HCT116 (cell line): Measurements from ENCODE around the gene CLEC19A. TPM values are rescaled to one million over a fixed set of nuclear protein-coding genes. Genes with fewer than 3 reads are reported as not detected.

Experiments
- ATAC-seq: fragments of 200-7000 bp; cut with Tn5 transposase; 2 replicates; pipeline ENCODE4 v1.9.1; 2020; ENCODE audit warnings: mild to moderate bottlenecking, moderate library complexity
- BruUV-seq: library from RNA; stranded (reverse); fragments of 400-500 nt; replicated peaks from 2 replicates; lab custom pipeline; 2021; lab: Mats Ljungman, UMichigan
- CTCF ChIA-PET: fragments of 300-600 bp; sonication (Branson Sonifier 250); formaldehyde crosslinking; loops from one replicate; lab custom pipeline; 2021; ENCODE audit warnings: antibody characterized with exemption; lab: Charles Lee
- POLR2A ChIA-PET: fragments of 300-600, 350-600 bp; sonication (Branson Sonifier 250); formaldehyde crosslinking; loops from one replicate; lab custom pipeline; 2021; ENCODE audit warnings: antibody characterized with exemption; lab: Charles Lee
- RAD21 ChIA-PET, 2 experiments: fragments of 300-600 bp; sonication (Branson Sonifier 250); formaldehyde crosslinking; loops; one replicate each; lab custom pipeline; 2023; ENCODE audit warnings: low total read pairs in 2 of 2; ENCODE audit not compliant: uncharacterized antibody in 2 of 2, unreplicated experiment in 2 of 2, low non-redundant PET in 1 of 2; lab: Charles Lee
- DNase-seq: peaks from one replicate; pipeline ENCODE4 v3.0.0-alpha.2; 2010; ENCODE audit warnings: low read depth, low spot score
- H2AFZ ChIP-seq: fragments of 200-600 bp; shearing (Covaris generic), sonication (generic); 2 replicates; pipeline ENCODE4 v1.6.1; 2017; ENCODE audit warnings: low read depth, mixed run types, mixed read lengths, antibody characterized with exemption, low read length; ENCODE audit not compliant: poor library complexity, severe bottlenecking
- H3K27ac ChIP-seq: 2 replicates; pipeline ENCODE4 v1.5.1; 2012; ENCODE audit warnings: low read depth, low read length
- H3K27me3 ChIP-seq: fragments of 200-600 bp; sonication (generic); 2 replicates; pipeline ENCODE4 v1.6.1; 2016; ENCODE audit warnings: mixed run types, low read length, mixed read lengths; ENCODE audit not compliant: insufficient read depth
- H3K36me3 ChIP-seq, 2 experiments: fragments of 200-500 bp in 1 of 2; fragments of 200-600 bp in 1 of 2; sonication (Bioruptor generic) in 1 of 2; sonication (generic) in 1 of 2; 2 replicates each; pipeline versions ENCODE4 v1.5.1 to v1.6.1; 2014 to 2016; ENCODE audit warnings: low read length in 2 of 2, inconsistent platforms in 1 of 2, mixed read lengths in 1 of 2, mixed run types in 1 of 2; ENCODE audit not compliant: insufficient read depth in 2 of 2, control insufficient read depth in 1 of 2
- H3K4me1 ChIP-seq, 2 experiments: fragments of 200-600 bp in 1 of 2; sonication (generic) in 1 of 2; 2 replicates each; pipeline versions ENCODE4 v1.5.1 to v1.6.1; 2012 to 2017; ENCODE audit warnings: low read length in 2 of 2, inconsistent platforms in 1 of 2, mild to moderate bottlenecking in 1 of 2, mixed read lengths in 1 of 2, mixed run types in 1 of 2, moderate library complexity in 1 of 2; ENCODE audit not compliant: insufficient read depth in 2 of 2, control insufficient read depth in 1 of 2
- H3K4me2 ChIP-seq: fragments of 200-600 bp; sonication (generic); 2 replicates; pipeline ENCODE4 v1.6.1; 2017; ENCODE audit warnings: mixed run types, low read length, mixed read lengths
- H3K4me3 ChIP-seq, 2 experiments: fragments of 200-600 bp in 1 of 2; sonication (generic) in 1 of 2; replicated peaks in 1 of 2; 2 replicates each; pipeline ENCODE4 v1.5.1; 2011 to 2016; ENCODE audit warnings: low read length in 2 of 2, control low read depth in 1 of 2, low read depth in 1 of 2, mild to moderate bottlenecking in 1 of 2, mixed read lengths in 1 of 2, mixed run types in 1 of 2
- H3K79me2 ChIP-seq: fragments of 200-600 bp; sonication (generic); 2 replicates; pipeline ENCODE4 v1.6.1; 2017; ENCODE audit warnings: mild to moderate bottlenecking, mixed run types, low read length, moderate library complexity, mixed read lengths; ENCODE audit not compliant: insufficient read depth
- H3K9ac ChIP-seq: fragments of 200-600 bp; sonication (generic); 2 replicates; pipeline ENCODE4 v1.6.1; 2016; ENCODE audit warnings: low read length, mixed read lengths
- H3K9me2 ChIP-seq: fragments of 200-600 bp; sonication (generic), shearing (Covaris generic); 2 replicates; pipeline ENCODE4 v1.6.1; 2017; ENCODE audit warnings: mixed run types, mild to moderate bottlenecking, moderate library complexity; ENCODE audit not compliant: insufficient read depth
- H3K9me3 ChIP-seq, 2 experiments: fragments of 200-500 bp in 1 of 2; fragments of 200-600 bp in 1 of 2; sonication (Bioruptor generic) in 1 of 2; sonication (generic) in 1 of 2; 2 replicates each; pipeline ENCODE4 v1.6.1; 2014 to 2017; ENCODE audit warnings: low read length in 2 of 2, mixed read lengths in 2 of 2, inconsistent platforms in 1 of 2, low read depth in 1 of 2, mild to moderate bottlenecking in 1 of 2, mixed run types in 1 of 2, moderate library complexity in 1 of 2; ENCODE audit not compliant: control insufficient read depth in 1 of 2, insufficient read depth in 1 of 2
- H4K20me1 ChIP-seq: fragments of 200-600 bp; sonication (generic), shearing (Covaris generic); 2 replicates; pipeline ENCODE4 v1.6.1; 2017; ENCODE audit warnings: mixed run types, mild to moderate bottlenecking, moderate library complexity; ENCODE audit not compliant: insufficient read depth
- EGR1 ChIP-seq: IDR thresholded peaks from 2 replicates; pipeline ENCODE4 v1.6.1; 2012; ENCODE audit warnings: low read depth
- EZH2 ChIP-seq: fragments of 200-600 bp; sonication (generic); IDR thresholded peaks from 2 replicates; pipeline ENCODE4 v1.6.1; 2017; ENCODE audit warnings: antibody characterized with exemption, mixed run types
- MAX ChIP-seq: IDR thresholded peaks from 2 replicates; pipeline ENCODE4 v1.6.1; 2012
- TCF7L2 ChIP-seq: IDR thresholded peaks from 2 replicates; pipeline ENCODE4 v1.7.0; 2011; ENCODE audit warnings: borderline replicate concordance, inconsistent platforms; ENCODE audit not compliant: insufficient read depth, insufficient read length; ENCODE audit errors: extremely low read depth
- ZBTB33 ChIP-seq: IDR thresholded peaks from 2 replicates; pipeline ENCODE4 v1.6.1; 2011; ENCODE audit warnings: mild to moderate bottlenecking, low read length, moderate library complexity; ENCODE audit not compliant: insufficient replicate concordance; ENCODE audit errors: extremely low read depth
- ZFX ChIP-seq: fragments of 450-650 bp; IDR thresholded peaks from 2 replicates; pipeline ENCODE4 v1.6.1; 2017
- intact Hi-C: fragments of 100-400 bp; cut with micrococcal nuclease; formaldehyde crosslinking; loops from 2 replicates; pipeline ENCODE4 v1.10.0; 2022
- total RNA-seq: library from RNA; stranded (reverse); gene quantifications from one replicate; pipeline ENCODE4 v1.2.1, GENCODE V29; 2021; ENCODE audit not compliant: unreplicated experiment

Gene CLEC19A
- total RNA-seq, 1 experiment from 2014 or later = not detected

DNA sequence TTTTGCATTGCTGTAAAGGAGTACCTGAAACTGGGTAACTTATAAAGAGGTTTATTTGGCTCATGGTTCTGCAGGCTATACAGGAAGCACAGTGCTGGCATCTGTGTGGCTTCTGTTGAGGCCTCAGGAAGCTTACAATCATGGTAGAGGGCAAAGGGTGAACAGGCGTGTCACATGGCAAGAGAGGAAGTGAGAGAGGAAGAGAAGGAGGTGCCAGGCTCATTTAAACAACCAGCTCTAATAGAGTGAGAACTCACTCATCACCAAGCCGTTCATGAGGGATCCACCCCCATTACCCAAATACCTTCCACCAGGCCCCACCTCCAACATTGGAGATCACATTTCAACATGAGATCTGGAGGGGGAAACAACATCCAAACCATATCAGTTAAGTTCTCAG lies 16.4 kb upstream of the CLEC19A start:
- Histone ChIP-seq H4K20me1 (no peaks in the 10 kb centered on the region), H3K27me3 (no peaks in the 10 kb centered on the region), H3K4me2 (no peak overlapping the region), H3K79me2 (no peaks in the 10 kb centered on the region), H3K36me3 (no peaks in the 10 kb centered on the region), H3K9ac (no peak overlapping the region), H3K27ac (no peak overlapping the region), H3K9me3 (no peaks in the 10 kb centered on the region), H2AFZ (no peak overlapping the region), H3K4me3 (no peak overlapping the region), H3K4me1 (no peaks in the 10 kb centered on the region), H3K9me2 (no peaks in the 10 kb centered on the region)
- intact Hi-C loops = no loop called here
- DNase-seq (no peak), ATAC-seq (no peak)
- POLR2A ChIA-PET = no interaction called here
- CTCF ChIA-PET = no interaction called here
- RAD21 ChIA-PET = no interaction called here
- no peak for TF ChIP-seq ZBTB33
- no peak for TF ChIP-seq EGR1
- no TSS peak for BruUV-seq

DNA sequence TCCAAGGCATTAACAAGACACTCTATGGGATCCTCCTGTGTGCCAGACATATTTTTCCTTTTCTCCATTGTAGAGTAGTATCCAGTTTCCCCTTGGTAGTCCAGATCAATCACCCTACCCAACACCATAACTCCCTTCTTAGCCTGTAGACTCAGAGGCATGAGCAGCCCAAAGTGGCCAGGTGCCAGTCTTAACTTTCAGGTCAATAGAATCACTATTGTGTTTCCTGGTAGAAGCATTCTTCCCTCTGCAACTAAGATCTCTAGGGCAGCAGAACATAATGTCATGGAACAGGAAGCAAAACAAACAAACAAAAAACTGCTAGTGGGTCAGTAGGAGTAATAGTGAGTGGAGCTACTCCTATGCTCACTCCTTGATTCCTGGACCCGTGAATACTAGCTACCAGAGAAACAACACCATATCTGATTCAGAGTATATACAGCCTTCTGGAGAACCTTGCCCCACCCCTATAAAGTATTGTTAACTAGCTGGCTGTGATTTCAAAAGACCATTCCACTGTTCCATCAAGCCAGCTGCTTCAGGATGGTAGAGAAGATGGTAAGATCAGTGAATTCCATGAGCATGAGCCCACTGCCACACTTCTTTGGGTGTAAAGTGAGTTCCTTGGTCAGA lies 11.2 kb upstream of the CLEC19A start:
- Histone ChIP-seq H3K36me3 (no peaks in the 10 kb centered on the region), H3K9ac (no peak overlapping the region), H3K4me3 (no peak overlapping the region)
- no peak for TF ChIP-seq TCF7L2
- TF ChIP-seq ZFX = no peak
- no peak for TF ChIP-seq EZH2
- no peak for TF ChIP-seq MAX
- TF ChIP-seq, all 23 proteins: peak for 0
- Histone ChIP-seq H3K27ac (no peak overlapping the region), H3K79me2 (no peaks in the 10 kb centered on the region), H3K4me2 (no peak overlapping the region), H4K20me1 (no peaks in the 10 kb centered on the region), H3K4me1 (peaks cover 0 to 7% of the 10 kb centered on the region in 2 experiments; a peak in 3 of 4 replicates), H3K27me3 (no peaks in the 10 kb centered on the region), H2AFZ (no peak overlapping the region), H3K9me3 (no peaks in the 10 kb centered on the region), H3K9me2 (no peaks in the 10 kb centered on the region)
- intact Hi-C loops = no loop called here
- DNase-seq (no peak), ATAC-seq (no peak)
- ChIA-PET CTCF (no interaction called here), POLR2A (no interaction called here), RAD21 (no interaction called here)
- no TSS peak for BruUV-seq
